ENCODE data around the gene B3GALT6. TPM values are rescaled to one million over a fixed set of nuclear protein-coding genes. Genes with fewer than 3 reads are reported as not detected.

Gene B3GALT6
- total and polyA plus RNA-seq, 2 experiments from 2014 or later: 5.5 to 26.5 TPM

GRCh38 chr1:1199141-1199960 lies 32.7 kb upstream of the B3GALT6 start:
- TF ChIP-seq ZNF462 (CRISPR knock-in tag; IDR thresholded peaks at IDR 0.05) (no peak), CREB1 (CRISPR knock-in tag; IDR thresholded peaks at IDR 0.05; ENCODE audit: low read depth) (no peak), JUNB (IDR thresholded peaks at IDR 0.05; ENCODE audit: unreplicated experiment) (no peak), ZNF114 (CRISPR knock-in tag; IDR thresholded peaks at IDR 0.05) (no peak), REST (IDR thresholded peaks at IDR 0.05; ENCODE audit: unreplicated experiment) (no peak), ZNF331 (CRISPR knock-in tag; IDR thresholded peaks at IDR 0.05; ENCODE audit: low read depth) (no peak), ETS1 (IDR thresholded peaks at IDR 0.05) (no peak), EZH2 (IDR thresholded peaks at IDR 0.05; ENCODE audit: low read depth, unreplicated experiment) (no peak), CTCF (conservative IDR thresholded peaks at IDR 0.05; ENCODE audit: low read depth in 2 of 2) (no peak), NANOG (IDR thresholded peaks at IDR 0.05; ENCODE audit: borderline replicate concordance) (no peak), STAT1 (IDR thresholded peaks at IDR 0.05; ENCODE audit: unreplicated experiment) (no peak), POLR2AphosphoS5 (IDR thresholded peaks at IDR 0.05; ENCODE audit: low read depth) (no peak), EZH2phosphoT487 (IDR thresholded peaks at IDR 0.05; ENCODE audit: unreplicated experiment) (no peak)
- H3K27me3 ChIP-seq (ENCODE audit: insufficient read depth): no peaks in the 10 kb centered on the region
- Mint-ChIP-seq H3K4me3 (no peak overlapping the region), H3K36me3 (ENCODE audit: low read depth) (no peaks in the 10 kb centered on the region), H3K4me1 (no peaks in the 10 kb centered on the region; the same call in 2 of the 3 replicates), H3K27ac (no peak overlapping the region), H3K9me3 (peaks cover 14% of the 10 kb centered on the region), H3K27me3 (ENCODE audit: insufficient read depth, low read depth, poor library complexity) (peaks cover 3% of the 10 kb centered on the region)
- no peak overlapping the region for H3K4me2 ChIP-seq
- no peak overlapping the region for H3K27ac ChIP-seq (ENCODE audit: low read depth)
- no peaks in the 10 kb centered on the region for H3K4me1 ChIP-seq (ENCODE audit: insufficient read depth)
- no peaks in the 10 kb centered on the region for H4K20me1 ChIP-seq (replicated peaks; ENCODE audit: insufficient read depth)
- no peak overlapping the region for H2AFZ ChIP-seq
- no peaks in the 10 kb centered on the region for H3K79me2 ChIP-seq (replicated peaks; ENCODE audit: insufficient read depth)
- ATAC-seq: no peak
- H3K36me3 ChIP-seq (ENCODE audit: insufficient read depth): no peaks in the 10 kb centered on the region
- no peaks in the 10 kb centered on the region for H3F3A ChIP-seq (replicated peaks; ENCODE audit: low read depth)
- no peaks in the 10 kb centered on the region for H3K9me2 ChIP-seq (ENCODE audit: insufficient read depth)
- peak; percentile 1 for DNase-seq (ENCODE audit: low spot score)
- no peak overlapping the region for H3K4me3 ChIP-seq

Data from GM23338 (cell line).